ENCODE measurements around the gene OR10K2. TPM values are rescaled to one million over a fixed set of nuclear protein-coding genes. Genes with fewer than 3 reads are reported as not detected.

The OR10K2 gene
- polyA plus RNA-seq, 1 of the 3 experiments (the other 2 are of a cell fraction) = not detected

DNA sequence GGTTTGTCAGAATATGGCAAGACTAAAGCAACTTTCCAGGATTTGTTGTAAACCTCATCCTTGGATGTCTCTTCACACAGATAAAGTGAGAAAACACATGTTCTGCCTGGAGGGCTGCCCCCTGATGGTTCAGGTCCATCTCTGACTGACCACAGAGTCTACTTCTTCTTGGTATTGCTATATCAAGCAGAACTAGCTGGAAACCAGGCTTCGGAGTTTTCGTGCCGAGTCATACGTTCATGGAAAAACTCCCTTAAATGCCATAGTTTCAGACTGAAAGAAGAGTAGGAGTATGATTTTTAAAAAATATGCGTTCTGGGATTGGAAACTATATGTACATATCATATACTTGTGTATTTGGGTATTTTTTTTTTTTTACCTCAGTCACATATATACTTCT is 32.6 kb downstream of the OR10K2 start:
- TF ChIP-seq PBX3 (IDR thresholded peaks at IDR 0.05) (no peak), USF2 (IDR thresholded peaks at IDR 0.05; ENCODE audit: borderline replicate concordance, low read depth, low read length) (no peak), EZH2phosphoT487 (IDR thresholded peaks at IDR 0.05; ENCODE audit: borderline replicate concordance, low read depth) (no peak), FOXJ3 (CRISPR knock-in tag; IDR thresholded peaks at IDR 0.05) (no peak), NFIC (IDR thresholded peaks at IDR 0.05; ENCODE audit: borderline replicate concordance) (no peak), RCOR1 (IDR thresholded peaks at IDR 0.05; ENCODE audit: low read length) (no peak), RFX5 (IDR thresholded peaks at IDR 0.05; ENCODE audit: low read length) (no peak), JUND (IDR thresholded peaks at IDR 0.05) (no peak), SMC3 (IDR thresholded peaks at IDR 0.05; ENCODE audit: low read depth, low read length) (no peak), YY1 (IDR thresholded peaks at IDR 0.05; ENCODE audit: low read depth) (no peak), GABPA (IDR thresholded peaks at IDR 0.05; ENCODE audit: low read depth) (no peak), RXRA (IDR thresholded peaks at IDR 0.05; ENCODE audit: borderline replicate concordance, low read depth) (no peak), TAF1 (IDR thresholded peaks at IDR 0.05; ENCODE audit: borderline replicate concordance, low read depth, low read length) (no peak), GATA2 (CRISPR knock-in tag; IDR thresholded peaks at IDR 0.05) (no peak)
- Histone ChIP-seq H3K79me2 (ENCODE audit: insufficient read depth) (no peaks in the 10 kb centered on the region), H3F3A (replicated peaks; ENCODE audit: insufficient read depth) (no peaks in the 10 kb centered on the region), H3K36me3 (replicated peaks in 1 of 2; ENCODE audit: control insufficient read depth in 1 of 2, insufficient read depth in 2 of 2, low read length in 1 of 2) (no peaks in the 10 kb centered on the region), H3K9me3 (no peaks in the 10 kb centered on the region), H3K9ac (no peak overlapping the region), H3K27ac (ENCODE audit: low read depth in 2 of 2, low read length in 1 of 2) (no peak overlapping the region), H3K4me3 (ENCODE audit: low read depth in 2 of 2, low read length in 1 of 2) (no peak overlapping the region), H3K4me2 (no peak overlapping the region), H3K4me1 (ENCODE audit: control insufficient read depth in 1 of 2, insufficient read depth in 2 of 2, low read depth in 1 of 2, low read length in 1 of 2) (no peaks in the 10 kb centered on the region), H2AFZ (ENCODE audit: low read depth) (no peak overlapping the region), H4K20me1 (ENCODE audit: insufficient read depth) (no peaks in the 10 kb centered on the region), H3K9me2 (no peaks in the 10 kb centered on the region), H3K27me3 (ENCODE audit: insufficient read depth) (no peaks in the 10 kb centered on the region)
- DNase-seq = no peak
- ChIA-PET CTCF (no interaction called here), POLR2A (no interaction called here)
- 6% methylated on average over 5 of the region's 5 CpGs for WGBS (ENCODE audit: low lambda C conversion rate)

DNA sequence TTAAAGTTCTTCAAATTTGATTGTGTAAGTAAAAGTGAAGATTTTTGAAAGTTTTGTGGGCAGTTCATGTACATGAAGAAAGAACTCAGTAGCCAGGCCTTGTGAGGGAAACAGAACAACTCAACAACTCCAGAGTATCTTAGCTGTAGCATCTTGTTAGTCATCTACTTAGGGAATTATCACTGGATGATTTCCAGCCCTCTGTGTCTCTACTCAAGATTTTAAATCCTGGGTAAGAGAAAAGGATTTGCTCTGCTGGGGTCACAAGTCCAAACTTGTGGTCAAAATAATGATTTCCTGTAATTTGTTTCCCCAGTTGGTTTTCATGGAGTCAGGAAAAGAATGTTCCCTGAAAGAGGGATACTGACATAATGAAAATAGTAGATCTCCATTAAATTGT is 34.9 kb downstream of the OR10K2 start:
- Histone ChIP-seq H3K79me2 (ENCODE audit: insufficient read depth) (no peaks in the 10 kb centered on the region), H3K4me2 (no peak overlapping the region), H3K9me3 (no peaks in the 10 kb centered on the region), H3K27ac (ENCODE audit: low read depth in 2 of 2, low read length in 1 of 2) (no peak overlapping the region), H3K27me3 (ENCODE audit: insufficient read depth) (no peaks in the 10 kb centered on the region), H3K36me3 (replicated peaks in 1 of 2; ENCODE audit: control insufficient read depth in 1 of 2, insufficient read depth in 2 of 2, low read length in 1 of 2) (no peaks in the 10 kb centered on the region), H2AFZ (ENCODE audit: low read depth) (no peak overlapping the region), H4K20me1 (ENCODE audit: insufficient read depth) (no peaks in the 10 kb centered on the region), H3K4me3 (ENCODE audit: low read depth in 2 of 2, low read length in 1 of 2) (no peak overlapping the region), H3K9me2 (no peaks in the 10 kb centered on the region), H3K9ac (no peak overlapping the region), H3F3A (replicated peaks; ENCODE audit: insufficient read depth) (no peaks in the 10 kb centered on the region), H3K4me1 (ENCODE audit: control insufficient read depth in 1 of 2, insufficient read depth in 2 of 2, low read depth in 1 of 2, low read length in 1 of 2) (no peaks in the 10 kb centered on the region)
- ChIA-PET CTCF (no interaction called here), POLR2A (no interaction called here)
- DNase-seq = no peak
- TF ChIP-seq GABPA (IDR thresholded peaks at IDR 0.05; ENCODE audit: low read depth) (no peak), FOXM1 (IDR thresholded peaks at IDR 0.05; ENCODE audit: low read depth) (no peak), GATA2 (CRISPR knock-in tag; IDR thresholded peaks at IDR 0.05) (no peak), RXRA (IDR thresholded peaks at IDR 0.05; ENCODE audit: borderline replicate concordance, low read depth) (no peak), YY1 (IDR thresholded peaks at IDR 0.05; ENCODE audit: low read depth) (no peak), ELF1 (IDR thresholded peaks at IDR 0.05) (no peak), MEF2A (IDR thresholded peaks at IDR 0.05; ENCODE audit: borderline replicate concordance, low read depth) (no peak), RAD21 (IDR thresholded peaks at IDR 0.05; ENCODE audit: low read length) (no peak), CTCF (IDR thresholded peaks at IDR 0.05) (no peak), SIN3A (IDR thresholded peaks at IDR 0.05; ENCODE audit: borderline replicate concordance, low read depth, low read length) (no peak), RCOR1 (IDR thresholded peaks at IDR 0.05; ENCODE audit: low read length) (no peak)
- TF ChIP-seq, protein P1, sequence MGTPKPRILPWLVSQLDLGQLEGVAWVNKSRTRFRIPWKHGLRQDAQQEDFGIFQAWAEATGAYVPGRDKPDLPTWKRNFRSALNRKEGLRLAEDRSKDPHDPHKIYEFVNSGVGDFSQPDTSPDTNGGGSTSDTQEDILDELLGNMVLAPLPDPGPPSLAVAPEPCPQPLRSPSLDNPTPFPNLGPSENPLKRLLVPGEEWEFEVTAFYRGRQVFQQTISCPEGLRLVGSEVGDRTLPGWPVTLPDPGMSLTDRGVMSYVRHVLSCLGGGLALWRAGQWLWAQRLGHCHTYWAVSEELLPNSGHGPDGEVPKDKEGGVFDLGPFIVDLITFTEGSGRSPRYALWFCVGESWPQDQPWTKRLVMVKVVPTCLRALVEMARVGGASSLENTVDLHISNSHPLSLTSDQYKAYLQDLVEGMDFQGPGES (IDR thresholded peaks at IDR 0.05; ENCODE audit: low read depth, low read length) = no peak
- TF ChIP-seq, protein P2, sequence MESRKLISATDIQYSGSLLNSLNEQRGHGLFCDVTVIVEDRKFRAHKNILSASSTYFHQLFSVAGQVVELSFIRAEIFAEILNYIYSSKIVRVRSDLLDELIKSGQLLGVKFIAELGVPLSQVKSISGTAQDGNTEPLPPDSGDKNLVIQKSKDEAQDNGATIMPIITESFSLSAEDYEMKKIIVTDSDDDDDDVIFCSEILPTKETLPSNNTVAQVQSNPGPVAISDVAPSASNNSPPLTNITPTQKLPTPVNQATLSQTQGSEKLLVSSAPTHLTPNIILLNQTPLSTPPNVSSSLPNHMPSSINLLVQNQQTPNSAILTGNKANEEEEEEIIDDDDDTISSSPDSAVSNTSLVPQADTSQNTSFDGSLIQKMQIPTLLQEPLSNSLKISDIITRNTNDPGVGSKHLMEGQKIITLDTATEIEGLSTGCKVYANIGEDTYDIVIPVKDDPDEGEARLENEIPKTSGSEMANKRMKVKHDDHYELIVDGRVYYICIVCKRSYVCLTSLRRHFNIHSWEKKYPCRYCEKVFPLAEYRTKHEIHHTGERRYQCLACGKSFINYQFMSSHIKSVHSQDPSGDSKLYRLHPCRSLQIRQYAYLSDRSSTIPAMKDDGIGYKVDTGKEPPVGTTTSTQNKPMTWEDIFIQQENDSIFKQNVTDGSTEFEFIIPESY (IDR thresholded peaks at IDR 0.05; ENCODE audit: borderline replicate concordance, low read depth) = no peak

All from SK-N-SH (cell line).